Right lobe of liver (tissue), 6 donors: ENCODE results near the gene ARF4. TPM values are rescaled to one million over a fixed set of nuclear protein-coding genes. Genes with fewer than 3 reads are reported as not detected.

Source experiments
- ATAC-seq, 4 donors: fragments of 200-7000 bp; cut with Tn5 transposase; one replicate each; pipeline ENCODE4 v1.9.1; 2020; ENCODE audit warnings: mild to moderate bottlenecking in 4 of 4, moderate library complexity in 4 of 4
- DNase-seq, 3 donors: peaks; one replicate each; pipeline ENCODE4 v3.0.0-alpha.2; 2020
- H3K27ac ChIP-seq, 3 donors: fragments of 200-600 bp; one replicate each; pipeline ENCODE4 v1.8.0; 2022
- H3K27me3 ChIP-seq, 2 donors: fragments of 200-600 bp; one replicate each; pipeline ENCODE4 v1.8.0; 2022
- H3K36me3 ChIP-seq, 4 donors: fragments of 200-600 bp; sonication (generic) in 1 of 4; one replicate each; pipeline versions ENCODE4 v1.5.1 to v1.8.0; 2017 to 2022; ENCODE audit warnings: control low read depth in 1 of 4
- H3K4me1 ChIP-seq, 4 donors: fragments of 200-600 bp; sonication (generic) in 1 of 4; one replicate each; pipeline versions ENCODE4 v1.5.1 to v1.8.0; 2017 to 2022; ENCODE audit warnings: control low read depth in 1 of 4
- H3K4me3 ChIP-seq, 3 donors: fragments of 200-600 bp; one replicate each; pipeline ENCODE4 v1.8.0; 2022
- H3K9me3 ChIP-seq, 4 donors: fragments of 200-600 bp; sonication (generic) in 1 of 4; one replicate each; pipeline versions ENCODE4 v1.5.1 to v1.8.0; 2017 to 2022; ENCODE audit warnings: control low read depth in 1 of 4
- POLR2A ChIP-seq: fragments of 450-650 bp; IDR thresholded peaks from one replicate; pipeline ENCODE4 v1.6.1; 2017; ENCODE audit warnings: antibody characterized with exemption, mild to moderate bottlenecking
- WGBS: methylation state at CpG from one replicate; pipeline ENCODE4 v1.1.6; 2018; ENCODE audit warnings: low coverage, low lambda C conversion rate; ENCODE audit not compliant: insufficient coverage; ENCODE audit errors: missing lambda C conversion rate; 5-methylcytosine and 5-hydroxymethylcytosine counted together
- intact Hi-C, 2 donors: fragments of 100-400 bp; cut with DNase I; formaldehyde crosslinking; loops; one replicate each; pipeline versions ENCODE4 v1.11.2 to v1.14.1; 2022
- total RNA-seq, 6 experiments: library from RNA; depleted of rRNA in 2 of 6; stranded (reverse); fragments of >200 nt in 2 of 6; fragmentation: NEBNext Ultra II Directional in 3 of 6; extraction: Animal tissue kit (Norgen Biotek cat#: 25700) in 3 of 6; gene quantifications; one replicate each; pipeline versions ENCODE4 v1.1.0 to v1.2.4, GENCODE V29; 2016 to 2023
- TF ChIP-seq, protein P1 (sequence below), 4 donors: fragments of 200-600 bp in 3 of 4; fragments of 450-650 bp in 1 of 4; IDR thresholded peaks; one replicate each; pipeline versions ENCODE4 v1.5.1 to v1.8.0; 2016 to 2022; ENCODE audit warnings: antibody characterized with exemption in 4 of 4, mild to moderate bottlenecking in 2 of 4
- donor health status: DM: no; HTN: yes; CAD: no.
- donor health status: DM: no; HTN: no; CAD: no.
- donor health status: DM: no; HTN: no; CAD: no.
- donor health status: DM: no; HTN: yes; CAD: no.
- donor health status: DM: no; HTN: yes; CAD: no.

ARF4 gene
- total RNA-seq, 6 experiments from 2014 or later = 63.0 to 125 (median 92.7) TPM

GRCh38 chr3:57596495-57597126, 533 bp downstream of the ARF4 start:
- Histone ChIP-seq H3K36me3 (no peaks in the 10 kb centered on the region), H3K9me3 (no peaks in the 10 kb centered on the region), H3K4me1 (peaks cover 0 to 49% (median 17%) of the 10 kb centered on the region in 4 donors), H3K27ac (peak overlapping the region; percentile 94 to 95 (median 95)), H3K27me3 (no peaks in the 10 kb centered on the region), H3K4me3 (peak overlapping the region; percentile 75 to 87 (median 83))
- TF ChIP-seq, protein P1, sequence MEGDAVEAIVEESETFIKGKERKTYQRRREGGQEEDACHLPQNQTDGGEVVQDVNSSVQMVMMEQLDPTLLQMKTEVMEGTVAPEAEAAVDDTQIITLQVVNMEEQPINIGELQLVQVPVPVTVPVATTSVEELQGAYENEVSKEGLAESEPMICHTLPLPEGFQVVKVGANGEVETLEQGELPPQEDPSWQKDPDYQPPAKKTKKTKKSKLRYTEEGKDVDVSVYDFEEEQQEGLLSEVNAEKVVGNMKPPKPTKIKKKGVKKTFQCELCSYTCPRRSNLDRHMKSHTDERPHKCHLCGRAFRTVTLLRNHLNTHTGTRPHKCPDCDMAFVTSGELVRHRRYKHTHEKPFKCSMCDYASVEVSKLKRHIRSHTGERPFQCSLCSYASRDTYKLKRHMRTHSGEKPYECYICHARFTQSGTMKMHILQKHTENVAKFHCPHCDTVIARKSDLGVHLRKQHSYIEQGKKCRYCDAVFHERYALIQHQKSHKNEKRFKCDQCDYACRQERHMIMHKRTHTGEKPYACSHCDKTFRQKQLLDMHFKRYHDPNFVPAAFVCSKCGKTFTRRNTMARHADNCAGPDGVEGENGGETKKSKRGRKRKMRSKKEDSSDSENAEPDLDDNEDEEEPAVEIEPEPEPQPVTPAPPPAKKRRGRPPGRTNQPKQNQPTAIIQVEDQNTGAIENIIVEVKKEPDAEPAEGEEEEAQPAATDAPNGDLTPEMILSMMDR (IDR thresholded peaks at IDR 0.05) = no peak
- peak; percentile 24 for TF ChIP-seq POLR2A
- intact Hi-C loops = loop anchor here in 1 of 2 donors (5.0 to 10.0 kb wide), 2 partner anchors 39 to 158 kb away; partner anchors contain the start of genes PDE12 and SLMAP
- ATAC-seq (peak; percentile 59 to 66 (median 62)), DNase-seq (peak; percentile 85 to 88 (median 85))
- 0% methylated on average over 16 of the region's 31 CpGs for WGBS

GRCh38 chr3:57594576-57594975, 2.6 kb downstream of the ARF4 start:
- Histone ChIP-seq H3K36me3 (no peaks in the 10 kb centered on the region), H3K9me3 (no peaks in the 10 kb centered on the region), H3K27me3 (no peaks in the 10 kb centered on the region), H3K4me1 (peaks cover 0 to 49% (median 17%) of the 10 kb centered on the region in 4 donors), H3K4me3 (peak overlapping the region in 2 of 3 donors; percentile 75 to 87), H3K27ac (no peak overlapping the region)
- no peak for DNase-seq
- 13% methylated on average over 5 of the region's 5 CpGs for WGBS
- ATAC-seq = no peak
- no peak for TF ChIP-seq POLR2A
- TF ChIP-seq, protein P1 (IDR thresholded peaks at IDR 0.05) = no peak
- intact Hi-C loops = loop anchor here in 1 of 2 donors (10.0 kb wide), 1 partner anchor 160 kb away; the partner anchor contains the start of gene SLMAP

DNA sequence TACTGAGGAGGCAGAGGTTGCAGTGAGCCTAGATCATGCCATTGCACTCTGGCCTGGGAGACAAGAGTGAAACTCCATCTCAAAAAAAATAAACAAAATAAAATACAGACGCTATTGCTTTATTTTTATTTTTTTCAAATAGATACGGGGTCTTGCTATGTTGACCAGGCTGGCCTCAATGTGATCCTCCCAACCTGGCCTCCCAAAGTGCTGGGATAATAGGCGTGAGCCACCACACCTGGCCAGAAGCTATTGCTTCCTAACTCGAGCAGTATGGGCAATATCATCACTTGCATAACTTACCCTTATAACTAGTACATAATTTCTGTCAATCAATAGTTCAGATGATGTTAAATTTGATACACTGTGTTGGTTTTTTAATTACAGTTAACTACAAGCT, 3.0 kb downstream of the ARF4 start:
- TF ChIP-seq, protein P1 (IDR thresholded peaks at IDR 0.05) = no peak
- TF ChIP-seq POLR2A = no peak
- H3K36me3 ChIP-seq = no peaks in the 10 kb centered on the region
- H3K9me3 ChIP-seq = no peaks in the 10 kb centered on the region
- peaks cover 0 to 45% (median 17%) of the 10 kb centered on the region in 4 donors for H3K4me1 ChIP-seq
- no peak for ATAC-seq
- no peak overlapping the region for H3K27ac ChIP-seq
- DNase-seq = no peak
- intact Hi-C loops = loop anchor here in 1 of 2 donors (10.0 kb wide), 1 partner anchor 161 kb away; the partner anchor contains the start of gene SLMAP
- no peaks in the 10 kb centered on the region for H3K27me3 ChIP-seq
- 69% methylated on average over 4 of the region's 4 CpGs for WGBS
- no peak overlapping the region for H3K4me3 ChIP-seq

DNA sequence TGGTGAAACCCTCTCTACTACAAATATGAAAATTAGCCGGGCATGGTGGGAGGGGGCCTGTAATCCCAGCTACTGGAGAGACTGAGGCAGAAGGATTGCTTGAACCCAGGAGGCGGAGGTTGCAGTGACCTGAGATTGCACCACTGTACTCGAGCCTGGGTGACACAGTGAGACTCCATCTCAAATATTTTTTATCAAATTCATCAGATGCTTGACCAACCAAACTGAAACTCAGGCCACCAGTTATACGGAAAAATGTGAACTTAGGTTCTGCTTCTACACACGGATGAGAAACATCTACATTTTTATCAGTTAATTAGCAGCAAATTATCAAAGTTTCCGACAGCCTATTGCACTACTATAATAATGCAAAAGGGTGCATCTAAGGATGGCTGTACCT, 4.8 kb downstream of the ARF4 start:
- TF ChIP-seq POLR2A = no peak
- TF ChIP-seq, protein P1 (IDR thresholded peaks at IDR 0.05) = no peak
- ATAC-seq (no peak), DNase-seq (no peak)
- H3K4me3 ChIP-seq = no peak overlapping the region
- 63% methylated on average over 6 of the region's 6 CpGs for WGBS
- H3K9me3 ChIP-seq = no peaks in the 10 kb centered on the region
- no peaks in the 10 kb centered on the region for H3K27me3 ChIP-seq
- intact Hi-C loops = loop anchor here in 1 of 2 donors (10.0 kb wide), 1 partner anchor 162 kb away; the partner anchor contains the start of gene SLMAP
- no peaks in the 10 kb centered on the region for H3K36me3 ChIP-seq
- H3K4me1 ChIP-seq = peaks cover 0 to 37% (median 16%) of the 10 kb centered on the region in 4 donors
- H3K27ac ChIP-seq = no peak overlapping the region
